PC-3 (cell line): ENCODE measurements around the gene CBX5. TPM values are rescaled to one million over a fixed set of nuclear protein-coding genes. Genes with fewer than 3 reads are reported as not detected.

Experiments used
- ATAC-seq: fragments of 200-7000 bp; cut with Tn5 transposase; 2 replicates; pipeline ENCODE4 v1.9.1; 2020; ENCODE audit warnings: mild to moderate bottlenecking, moderate library complexity
- BruUV-seq: library from RNA; stranded (reverse); fragments of 400-500 nt; replicated peaks from 2 replicates; lab custom pipeline; 2021; lab: Mats Ljungman, UMichigan
- CTCF ChIA-PET: fragments of 300-600 bp; sonication (Branson Sonifier 250); formaldehyde crosslinking; loops from one replicate; lab custom pipeline; 2022; ENCODE audit warnings: antibody characterized with exemption; lab: Charles Lee
- POLR2A ChIA-PET: fragments of 300-600 bp; sonication (Branson Sonifier 250); formaldehyde crosslinking; loops from one replicate; lab custom pipeline; 2022; ENCODE audit warnings: antibody characterized with exemption; ENCODE audit not compliant: unreplicated experiment; lab: Charles Lee
- DNase-seq: peaks from one replicate; pipeline ENCODE4 v3.0.0-alpha.2; 2015
- H2AFZ ChIP-seq: fragments of 300-600 bp; sonication (generic); 2 replicates; pipeline ENCODE4 v1.6.0; 2016; ENCODE audit warnings: antibody characterized with exemption, low read length
- H3F3A ChIP-seq: fragments of 300-600 bp; sonication (generic); one replicate; pipeline ENCODE4 v1.6.0; 2017; ENCODE audit warnings: antibody characterized with exemption, low read length, control low read depth, mild to moderate bottlenecking; ENCODE audit not compliant: unreplicated experiment
- H3K27ac ChIP-seq: fragments of 300-600 bp; sonication (generic); 2 replicates; pipeline ENCODE4 v1.5.1; 2016; ENCODE audit warnings: mild to moderate bottlenecking, low read length
- H3K27me3 ChIP-seq: fragments of 300-600 bp; sonication (generic); 2 replicates; pipeline ENCODE4 v1.6.1; 2016; ENCODE audit warnings: low read length, mixed read lengths
- H3K36me3 ChIP-seq: fragments of 300-600 bp; sonication (generic); 2 replicates; pipeline ENCODE4 v1.6.1; 2016; ENCODE audit warnings: low read depth, mixed run types, low read length, mixed read lengths
- H3K4me1 ChIP-seq: fragments of 300-600 bp; sonication (generic); 2 replicates; pipeline ENCODE4 v1.5.1; 2016; ENCODE audit warnings: low read length; ENCODE audit not compliant: insufficient read depth
- H3K4me2 ChIP-seq: fragments of 300-600 bp; sonication (generic); 2 replicates; pipeline ENCODE4 v1.6.0; 2016; ENCODE audit warnings: low read length
- H3K4me3 ChIP-seq: fragments of 300-600 bp; sonication (generic); 2 replicates; pipeline ENCODE4 v1.5.1; 2016; ENCODE audit warnings: mild to moderate bottlenecking, low read length, mixed read lengths
- H3K79me2 ChIP-seq: fragments of 300-600 bp; sonication (generic); 2 replicates; pipeline ENCODE4 v1.6.1; 2017; ENCODE audit warnings: low read length, mixed read lengths
- H3K9ac ChIP-seq: fragments of 300-600 bp; sonication (generic); 2 replicates; pipeline ENCODE4 v1.6.0; 2016; ENCODE audit warnings: mild to moderate bottlenecking, low read length
- H3K9me2 ChIP-seq: fragments of 300-600 bp; sonication (generic); replicated peaks from 2 replicates; pipeline ENCODE4 v1.6.1; 2016; ENCODE audit warnings: mixed run types, low read length, mixed read lengths
- H3K9me3 ChIP-seq: fragments of 300-600 bp; sonication (generic); 2 replicates; pipeline ENCODE4 v1.6.1; 2016; ENCODE audit warnings: low read length, mixed read lengths
- H4K20me1 ChIP-seq: fragments of 300-600 bp; sonication (generic); 2 replicates; pipeline ENCODE4 v1.6.1; 2016; ENCODE audit warnings: low read length, mixed read lengths
- CTCF ChIP-seq: fragments of 300-600 bp; sonication (generic); conservative IDR thresholded peaks from 2 replicates; pipeline ENCODE4 v1.5.1; 2017; ENCODE audit warnings: antibody characterized with exemption, low read depth, mild to moderate bottlenecking, low read length
- EZH2 ChIP-seq: fragments of 300-600 bp; sonication (generic); IDR thresholded peaks from one replicate; pipeline ENCODE4 v1.6.1; 2017; ENCODE audit warnings: antibody characterized with exemption, mild to moderate bottlenecking, low read length; ENCODE audit not compliant: unreplicated experiment
- EZH2phosphoT487 ChIP-seq: fragments of 300-600 bp; sonication (generic); IDR thresholded peaks from 2 replicates; pipeline ENCODE4 v1.6.1; 2018; ENCODE audit warnings: mild to moderate bottlenecking, antibody characterized with exemption, low read length, borderline replicate concordance
- intact Hi-C: fragments of 100-400 bp; cut with micrococcal nuclease; formaldehyde crosslinking; loops from 2 replicates; pipeline ENCODE4 v1.9.0; 2023
- total RNA-seq: library from RNA; depleted of rRNA; stranded (reverse); fragments of >200 nt; gene quantifications from 2 replicates; pipeline ENCODE4 v1.2.3, GENCODE V29; 2014

Gene CBX5
- total RNA-seq, 1 experiment from 2014 or later: 14.9 TPM

GRCh38 chr12:54249489-54249888, 30.4 kb downstream of the CBX5 start:
- H3K79me2 ChIP-seq: no peaks in the 10 kb centered on the region
- no peak overlapping the region for H3K4me3 ChIP-seq
- no peak for TF ChIP-seq CTCF
- no peak for TF ChIP-seq EZH2phosphoT487
- TF ChIP-seq EZH2: no peak
- no TSS peak for BruUV-seq
- H3K4me2 ChIP-seq: no peak overlapping the region
- no peak overlapping the region for H2AFZ ChIP-seq
- H3K36me3 ChIP-seq: peaks cover 4% of the 10 kb centered on the region; the same call in 1 of the 2 replicates
- no peaks in the 10 kb centered on the region for H4K20me1 ChIP-seq
- ATAC-seq (no peak), DNase-seq (no peak)
- intact Hi-C loops: no loop called here
- no peaks in the 10 kb centered on the region for H3K27me3 ChIP-seq
- no peaks in the 10 kb centered on the region for H3K9me2 ChIP-seq
- H3K4me1 ChIP-seq: no peaks in the 10 kb centered on the region
- ChIA-PET CTCF (no interaction called here), POLR2A (no interaction called here)
- H3K9me3 ChIP-seq: no peaks in the 10 kb centered on the region
- no peak overlapping the region for H3K27ac ChIP-seq
- no peak overlapping the region for H3K9ac ChIP-seq
- H3F3A ChIP-seq: peaks cover 2% of the 10 kb centered on the region

GRCh38 chr12:54246011-54246641, 33.8 kb downstream of the CBX5 start:
- ATAC-seq (no peak), DNase-seq (no peak)
- no peak overlapping the region for H3K4me2 ChIP-seq
- H3K4me1 ChIP-seq: no peaks in the 10 kb centered on the region
- H4K20me1 ChIP-seq: no peaks in the 10 kb centered on the region
- no peaks in the 10 kb centered on the region for H3K79me2 ChIP-seq
- H3K27me3 ChIP-seq: no peaks in the 10 kb centered on the region
- H3K9me2 ChIP-seq: no peaks in the 10 kb centered on the region
- H3K9ac ChIP-seq: no peak overlapping the region
- intact Hi-C loops: no loop called here
- H3F3A ChIP-seq: no peaks in the 10 kb centered on the region
- POLR2A ChIA-PET: no interaction called here
- no peaks in the 10 kb centered on the region for H3K36me3 ChIP-seq
- no peak overlapping the region for H3K27ac ChIP-seq
- CTCF ChIA-PET: no interaction called here
- no peaks in the 10 kb centered on the region for H3K9me3 ChIP-seq
- no TSS peak for BruUV-seq
- no peak overlapping the region for H3K4me3 ChIP-seq
- no peak for TF ChIP-seq EZH2phosphoT487
- no peak overlapping the region for H2AFZ ChIP-seq

GRCh38 chr12:54240971-54241588, 38.8 kb downstream of the CBX5 start:
- POLR2A ChIA-PET: no interaction called here
- no peaks in the 10 kb centered on the region for H3K79me2 ChIP-seq
- no peak overlapping the region for H3K4me2 ChIP-seq
- BruUV-seq: TSS peak; percentile 7
- no peaks in the 10 kb centered on the region for H4K20me1 ChIP-seq
- H3K36me3 ChIP-seq: peaks cover 4% of the 10 kb centered on the region; the same call in 1 of the 2 replicates
- H3K27ac ChIP-seq: no peak overlapping the region
- CTCF ChIA-PET: interaction anchor here (0.5 to 0.7 kb wide), 2 partner anchors 35 to 84 kb away, joined by 3 read pairs; partner anchors contain the start of gene COPZ1
- intact Hi-C loops: no loop called here
- DNase-seq (no peak), ATAC-seq (no peak)
- H3K9me2 ChIP-seq: no peaks in the 10 kb centered on the region
- no peak overlapping the region for H3K9ac ChIP-seq
- no peaks in the 10 kb centered on the region for H3K27me3 ChIP-seq
- H2AFZ ChIP-seq: no peak overlapping the region
- no peaks in the 10 kb centered on the region for H3K4me1 ChIP-seq
- no peaks in the 10 kb centered on the region for H3K9me3 ChIP-seq
- TF ChIP-seq EZH2: no peak
- no peak for TF ChIP-seq CTCF
- TF ChIP-seq EZH2phosphoT487: no peak
- no peaks in the 10 kb centered on the region for H3F3A ChIP-seq
- H3K4me3 ChIP-seq: no peak overlapping the region
